D721Med (cell line): ENCODE results near the gene PILRB.

Source experiments
- DNase-seq: peaks from one replicate; pipeline ENCODE4 v3.0.0; 2011; ENCODE audit warnings: low spot score; ENCODE audit not compliant: insufficient read length
- FAIRE-seq: peaks from 2 replicates; lab custom pipeline; 2011; peaks lifted over from hg19 to GRCh38; lab: Jason Lieb, UNC
- TF ChIP-seq, protein P1 (sequence below): IDR thresholded peaks from 2 replicates; pipeline ENCODE4 v1.5.1; 2012; ENCODE audit warnings: mild to moderate bottlenecking, control low read depth; ENCODE audit not compliant: insufficient read depth; ENCODE audit errors: missing control alignments

Gene PILRB

GRCh38 chr7:100370303-100370702, 12.4 kb downstream of the PILRB start:
- FAIRE-seq (no peak), DNase-seq (no peak)
- TF ChIP-seq, protein P1, sequence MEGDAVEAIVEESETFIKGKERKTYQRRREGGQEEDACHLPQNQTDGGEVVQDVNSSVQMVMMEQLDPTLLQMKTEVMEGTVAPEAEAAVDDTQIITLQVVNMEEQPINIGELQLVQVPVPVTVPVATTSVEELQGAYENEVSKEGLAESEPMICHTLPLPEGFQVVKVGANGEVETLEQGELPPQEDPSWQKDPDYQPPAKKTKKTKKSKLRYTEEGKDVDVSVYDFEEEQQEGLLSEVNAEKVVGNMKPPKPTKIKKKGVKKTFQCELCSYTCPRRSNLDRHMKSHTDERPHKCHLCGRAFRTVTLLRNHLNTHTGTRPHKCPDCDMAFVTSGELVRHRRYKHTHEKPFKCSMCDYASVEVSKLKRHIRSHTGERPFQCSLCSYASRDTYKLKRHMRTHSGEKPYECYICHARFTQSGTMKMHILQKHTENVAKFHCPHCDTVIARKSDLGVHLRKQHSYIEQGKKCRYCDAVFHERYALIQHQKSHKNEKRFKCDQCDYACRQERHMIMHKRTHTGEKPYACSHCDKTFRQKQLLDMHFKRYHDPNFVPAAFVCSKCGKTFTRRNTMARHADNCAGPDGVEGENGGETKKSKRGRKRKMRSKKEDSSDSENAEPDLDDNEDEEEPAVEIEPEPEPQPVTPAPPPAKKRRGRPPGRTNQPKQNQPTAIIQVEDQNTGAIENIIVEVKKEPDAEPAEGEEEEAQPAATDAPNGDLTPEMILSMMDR: no peak

- TF ChIP-seq, protein P1: no peak
- FAIRE-seq (no peak), DNase-seq (no peak)
Measured at GRCh38 chr7:100370746-100371145, 12.8 kb downstream of the PILRB start.

DNA sequence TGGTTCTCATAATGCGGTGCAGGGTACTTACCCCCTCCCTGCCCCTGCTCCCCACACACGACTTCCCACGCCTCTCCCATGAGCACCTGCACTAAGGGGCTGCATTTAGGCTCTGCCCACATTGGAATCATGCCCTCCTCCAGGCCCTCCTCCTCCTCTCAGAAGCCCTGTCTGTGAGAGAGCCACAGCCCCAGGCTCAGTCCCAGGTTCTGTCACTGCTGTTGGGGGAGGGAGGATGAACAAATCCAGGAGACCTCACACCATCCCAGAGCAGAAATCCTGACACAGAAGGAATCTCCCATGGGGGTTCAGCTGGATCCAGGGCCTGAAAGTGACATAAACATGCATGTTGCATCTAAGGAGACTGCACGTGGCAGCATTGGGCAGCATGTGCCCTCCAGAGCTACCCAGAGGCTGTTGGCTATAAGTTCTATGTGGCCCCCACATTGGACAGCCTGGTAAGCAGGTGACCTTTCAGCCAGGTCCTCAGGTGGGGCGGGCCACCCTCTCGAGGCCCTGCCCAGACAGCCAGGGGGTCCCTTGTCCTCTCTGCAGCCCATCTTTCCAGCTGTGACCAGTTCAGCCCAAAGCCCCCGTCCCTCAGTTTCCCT, 13.7 kb downstream of the PILRB start:
- DNase-seq (no peak), FAIRE-seq (no peak)
- TF ChIP-seq, protein P1: no peak

DNA sequence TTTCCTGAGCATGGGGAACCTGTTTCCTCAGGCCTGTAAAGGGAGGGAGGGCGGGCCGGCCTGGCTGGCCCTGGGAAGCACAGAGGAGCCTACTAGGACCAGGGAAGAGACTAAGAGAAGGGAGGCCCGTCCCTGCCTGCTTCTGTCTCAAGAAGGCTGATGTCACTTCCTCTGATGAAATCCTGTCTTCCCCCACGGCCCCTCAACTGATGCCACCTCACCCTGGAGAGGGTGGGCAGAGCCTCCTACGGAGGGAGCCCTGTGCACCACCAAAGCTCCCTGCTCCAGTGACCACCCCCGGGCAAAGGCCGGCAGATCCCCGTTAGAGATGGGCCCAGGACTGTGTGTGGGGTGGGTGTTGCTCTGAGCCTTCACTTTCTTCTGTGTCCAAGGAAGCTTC, 14.3 kb downstream of the PILRB start:
- DNase-seq (no peak), FAIRE-seq (no peak)
- TF ChIP-seq, protein P1: no peak

GRCh38 chr7:100372694-100373093, 14.8 kb downstream of the PILRB start:
- TF ChIP-seq, protein P1: no peak
- FAIRE-seq (no peak), DNase-seq (no peak)

DNA sequence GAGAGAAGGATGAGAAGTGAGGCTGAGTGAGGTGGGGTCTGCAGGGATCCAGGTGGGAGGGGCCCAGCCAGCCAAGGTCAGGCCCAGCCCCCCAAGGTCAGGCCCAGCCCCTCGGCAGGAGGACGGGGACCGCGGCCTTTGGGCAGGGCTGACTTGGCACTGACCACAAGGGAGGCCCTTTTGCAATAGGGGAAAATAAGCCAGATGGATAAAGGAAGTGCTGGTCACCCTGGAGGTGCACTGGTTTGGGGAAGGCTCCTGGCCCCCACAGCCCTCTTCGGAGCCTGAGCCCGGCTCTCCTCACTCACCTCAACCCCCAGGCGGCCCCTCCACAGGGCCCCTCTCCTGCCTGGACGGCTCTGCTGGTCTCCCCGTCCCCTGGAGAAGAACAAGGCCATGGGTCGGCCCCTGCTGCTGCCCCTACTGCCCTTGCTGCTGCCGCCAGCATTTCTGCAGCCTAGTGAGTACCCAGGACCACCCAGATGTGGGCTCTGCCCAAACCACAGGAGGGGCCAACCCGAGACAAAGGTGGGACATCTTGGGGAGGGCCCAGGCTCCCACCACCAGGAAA, 15.4 kb downstream of the PILRB start, which contains the start of gene PILRA:
Gene PILRA, plus strand, starts transcription at position 227 of the 571 bp plus-strand sequence. Its CDS starts 170 bp downstream, at position 397.
- FAIRE-seq (no peak), DNase-seq (no peak)
- TF ChIP-seq, protein P1: no peak
